Hippocampal formation (tissue), 2 donors: ENCODE results near the gene PICALM.
A peak's percentile ranks its signal among the peaks of the same experiment; 100 is the strongest.

Experiments
- DNase-seq, 2 donors: peaks; one replicate each; lab custom pipeline; 2025; lab: John Stamatoyannopoulos, UW

The PICALM gene

DNA sequence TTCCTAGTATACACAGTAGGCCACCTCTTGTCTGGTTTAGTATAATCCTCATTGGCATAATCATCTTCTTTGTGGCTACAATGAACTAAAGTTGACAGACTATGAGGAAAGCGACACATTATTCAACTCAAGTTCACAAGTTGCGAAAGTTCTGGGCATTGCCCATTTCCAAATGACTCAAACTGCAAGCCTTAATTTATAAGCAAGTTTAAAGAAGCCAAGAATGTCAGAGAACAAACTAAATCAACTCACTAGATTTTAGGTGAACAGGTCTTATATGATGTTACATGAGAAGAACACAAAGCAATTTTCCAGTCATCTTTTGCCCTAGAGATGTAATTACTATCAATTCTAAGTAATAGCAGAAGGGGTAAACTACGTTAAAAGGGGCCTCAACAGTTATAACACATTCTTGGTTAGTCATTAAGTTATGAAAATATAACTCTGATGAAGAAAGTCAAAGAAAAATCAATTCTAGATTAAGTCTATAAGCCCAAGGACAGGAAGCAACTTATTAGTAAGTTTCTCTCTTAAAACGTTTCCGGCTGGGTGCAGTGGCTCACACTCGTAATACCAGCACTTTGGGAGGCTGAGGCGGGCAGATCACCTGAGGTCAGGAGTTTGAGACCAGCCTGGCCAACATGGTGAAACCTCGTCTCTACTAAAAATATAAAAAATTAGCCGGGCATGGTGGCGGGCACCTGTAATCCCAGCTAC is 21.5 kb downstream of the PICALM start:
- DNase-seq: no peak

GRCh38 chr11:86046116-86046515 is 22.8 kb downstream of the PICALM start:
- no peak for DNase-seq

GRCh38 chr11:86043765-86044503 is 24.9 kb downstream of the PICALM start:
- peak in 1 of 2 donors; percentile 83 for DNase-seq

DNA sequence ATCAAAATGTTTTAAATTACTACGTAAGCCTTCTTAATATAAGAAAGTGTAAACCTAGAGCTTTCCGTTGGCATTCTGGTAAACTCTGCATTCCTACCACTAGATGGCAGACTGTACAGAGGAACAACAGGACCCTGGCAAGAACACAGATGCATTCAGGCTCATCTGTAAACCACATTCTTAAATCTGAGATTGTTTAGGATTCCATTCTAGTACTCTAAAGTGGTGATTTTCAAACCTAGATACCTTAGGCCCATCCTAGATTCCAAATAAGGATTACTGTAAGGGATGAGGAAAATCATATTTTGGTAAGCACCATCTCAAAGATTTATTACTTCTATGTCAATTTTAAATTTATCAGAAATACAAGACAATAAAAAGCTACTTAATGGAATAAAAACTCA is 26.9 kb downstream of the PICALM start:
- peak; percentile 40 to 93 for DNase-seq

- no peak for DNase-seq
Measured at GRCh38 chr11:86040919-86041850, 27.7 kb downstream of the PICALM start.

- DNase-seq: no peak
Measured at GRCh38 chr11:86039094-86039493, 29.8 kb downstream of the PICALM start.

- DNase-seq: no peak
Measured at GRCh38 chr11:86037743-86038142, 31.1 kb downstream of the PICALM start.

DNA sequence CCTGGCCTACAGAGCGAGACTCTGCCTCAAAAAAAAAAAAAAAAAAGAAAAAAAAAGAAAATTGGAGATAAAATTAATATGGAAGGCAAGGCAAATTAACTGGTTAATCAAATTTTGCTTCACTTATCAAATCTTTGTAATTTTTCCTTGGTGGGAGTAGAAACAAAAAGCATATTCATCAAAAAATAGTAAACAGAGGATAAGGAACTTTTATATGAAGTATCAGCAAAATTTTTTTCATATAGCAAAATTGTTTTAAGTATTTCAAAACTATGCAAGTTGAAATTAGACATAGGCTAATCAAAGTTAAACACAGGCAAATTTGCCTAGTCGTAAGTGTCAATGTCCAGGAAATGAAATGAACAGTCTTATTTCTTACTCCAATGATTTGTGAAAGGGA is 33.0 kb downstream of the PICALM start:
- no peak for DNase-seq

GRCh38 chr11:86035164-86035563 is 33.7 kb downstream of the PICALM start:
- DNase-seq: no peak

- DNase-seq: no peak
Measured at GRCh38 chr11:86034710-86035109, 34.2 kb downstream of the PICALM start.

GRCh38 chr11:86021377-86021776 is 47.5 kb downstream of the PICALM start:
- no peak for DNase-seq

- no peak for DNase-seq
Measured at GRCh38 chr11:86018249-86018648, 50.6 kb downstream of the PICALM start.

- DNase-seq: no peak
Measured at GRCh38 chr11:86016451-86016850, 52.4 kb downstream of the PICALM start.

DNA sequence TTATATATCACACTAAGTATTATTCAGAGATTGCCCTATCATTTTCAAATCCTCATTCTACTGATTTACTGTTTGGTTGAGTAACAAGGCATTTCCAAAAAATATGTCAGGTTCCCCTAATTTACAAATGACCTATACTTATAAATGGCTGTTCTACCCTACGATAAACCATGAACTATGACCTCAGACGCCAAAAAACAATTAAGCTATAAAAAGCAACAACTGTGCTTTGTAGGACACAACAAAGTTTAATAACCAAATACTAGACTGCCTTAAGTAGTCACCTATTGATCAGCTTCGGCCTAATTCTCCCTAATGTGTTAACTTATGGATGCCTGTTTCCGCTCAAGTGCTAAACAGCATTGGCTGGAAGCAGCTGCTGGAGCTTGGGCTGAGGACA is 53.2 kb downstream of the PICALM start:
- DNase-seq: no peak

- DNase-seq: no peak
Measured at GRCh38 chr11:86014221-86014620, 54.7 kb downstream of the PICALM start.

DNA sequence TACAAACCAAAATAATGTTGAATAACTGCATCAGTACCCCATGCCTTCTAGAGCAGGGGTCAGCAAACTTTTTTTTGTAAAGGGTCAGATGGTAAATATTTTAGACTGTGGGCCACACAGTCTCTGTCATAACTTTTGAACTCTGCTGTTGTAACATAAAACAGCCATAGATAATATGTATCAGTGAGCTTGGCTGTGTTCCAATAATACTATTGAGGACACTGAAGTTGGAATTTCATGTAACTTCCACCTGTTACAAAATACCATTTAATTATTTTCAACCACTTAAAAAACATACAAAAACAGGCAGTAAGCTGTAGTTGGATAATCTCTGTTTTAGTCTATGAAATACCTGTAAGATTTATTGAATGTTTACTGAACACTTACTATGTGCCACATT is 55.2 kb downstream of the PICALM start:
- no peak for DNase-seq

DNA sequence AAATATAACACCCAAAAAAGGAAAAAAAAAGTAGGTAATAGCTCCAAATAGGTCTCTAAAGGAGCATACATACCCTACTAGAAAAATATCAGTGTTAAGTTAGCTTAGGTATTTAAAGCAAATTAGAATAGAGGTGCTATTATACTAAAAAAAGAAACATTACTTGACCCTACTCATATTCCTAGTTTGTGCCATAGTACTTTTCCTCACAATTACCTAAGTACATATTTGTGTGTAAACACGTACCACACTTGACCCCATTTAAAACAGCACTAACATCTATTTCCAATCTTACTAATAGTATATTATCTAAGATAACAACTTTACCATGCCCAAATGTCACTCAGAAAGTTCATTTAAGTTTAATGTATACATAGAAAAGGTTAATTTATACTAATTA is 57.7 kb downstream of the PICALM start:
- no peak for DNase-seq

GRCh38 chr11:86003654-86004053 is 65.2 kb downstream of the PICALM start:
- no peak for DNase-seq

DNA sequence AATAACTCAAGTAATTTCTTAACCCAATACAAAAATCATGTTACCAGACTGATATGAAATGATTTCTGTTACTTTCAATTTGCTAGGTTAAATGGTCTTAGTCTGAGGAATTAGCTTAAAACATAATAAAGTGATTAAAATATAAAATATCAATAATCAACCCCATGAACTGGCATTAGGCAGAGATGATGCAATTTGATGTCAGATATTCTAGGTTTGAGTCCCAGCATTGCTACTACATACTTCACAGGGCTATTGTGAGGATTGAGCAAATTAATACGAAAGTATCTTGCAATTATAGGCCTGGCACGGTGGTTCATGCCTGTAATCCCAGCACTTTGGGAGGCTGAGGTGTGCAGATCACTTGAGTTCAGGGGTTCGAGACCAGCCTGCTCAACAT is 66.5 kb downstream of the PICALM start:
- DNase-seq: no peak

DNA sequence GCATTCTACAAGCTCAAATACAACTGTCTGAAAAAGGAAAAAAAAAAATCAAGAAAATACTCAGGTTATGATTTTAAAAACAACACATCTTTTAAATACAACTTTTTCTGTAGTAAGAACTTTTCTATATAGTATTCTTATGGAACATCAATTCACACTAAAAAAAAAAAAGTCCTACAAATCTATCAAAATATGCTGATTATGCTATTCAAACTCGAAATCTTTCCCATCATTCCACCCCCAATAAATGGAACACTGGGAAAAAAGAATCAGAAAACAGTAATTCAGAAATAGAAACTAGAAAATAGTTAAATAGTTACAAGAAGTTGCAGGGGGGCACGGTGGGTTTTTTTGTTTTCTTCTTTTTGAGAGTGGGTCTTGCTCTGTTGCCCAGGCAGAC is 77.4 kb downstream of the PICALM start:
- no peak for DNase-seq

DNA sequence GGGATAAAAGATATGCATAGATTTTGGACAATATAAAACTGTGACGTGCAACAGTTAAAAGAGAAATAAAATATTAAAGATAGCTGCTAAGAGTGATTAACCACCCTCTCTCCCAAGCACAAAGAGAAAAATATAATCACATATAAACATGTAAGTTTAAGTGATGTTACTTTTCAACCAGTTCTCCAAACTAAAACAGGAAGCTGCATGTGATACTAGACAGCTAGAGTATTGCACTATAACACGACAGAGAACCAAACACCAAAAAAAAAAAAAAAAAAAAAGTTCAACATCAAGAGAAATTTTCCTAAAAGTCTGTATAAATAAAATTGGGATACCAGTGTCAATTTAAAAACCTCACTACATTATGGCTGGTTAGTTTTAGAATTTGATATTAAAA is 79.1 kb downstream of the PICALM start:
- no peak for DNase-seq

DNA sequence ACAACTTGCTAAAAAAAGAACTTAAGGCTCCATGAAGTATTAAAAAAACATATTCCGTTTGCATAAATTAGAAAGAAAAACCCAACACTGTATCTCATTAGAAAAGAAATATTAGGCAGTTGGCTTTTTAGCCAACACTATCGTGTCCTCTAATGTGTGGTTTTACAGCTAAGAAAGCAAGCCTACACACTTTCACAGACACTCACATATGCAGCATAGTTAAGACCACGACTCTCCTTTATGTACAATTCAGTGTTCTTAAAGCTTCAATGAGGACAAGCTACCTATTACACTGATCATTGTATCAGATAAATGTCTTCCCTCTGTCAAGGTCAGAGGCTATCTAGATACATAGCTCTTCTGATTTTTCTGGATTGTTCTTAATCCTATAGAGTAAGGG is 80.1 kb downstream of the PICALM start:
- no peak for DNase-seq
